ENCODE results near the gene RBKS.

The RBKS gene

GRCh38 chr2:27855476-27855875, 34.7 kb downstream of the RBKS start:
- no peak for DNase-seq
- TF ChIP-seq CTCF (IDR thresholded peaks at IDR 0.05), result no peak

GRCh38 chr2:27854229-27854862, 35.8 kb downstream of the RBKS start:
- peaks cover 0 to 12% (median 0%) of the 10 kb centered on the region in 4 donors for H3K4me1 ChIP-seq
- H3K4me3 ChIP-seq, result no peak overlapping the region
- no peaks in the 10 kb centered on the region for H3K9me3 ChIP-seq
- H3K36me3 ChIP-seq, result no peaks in the 10 kb centered on the region
- no peak overlapping the region for H3K27ac ChIP-seq
- no peaks in the 10 kb centered on the region for H3K27me3 ChIP-seq
- no peak for DNase-seq
- intact Hi-C loops (cut with DNase I; ENCODE audit: low total_unique reads), result no loop called here
- no peak for TF ChIP-seq CTCF (IDR thresholded peaks at IDR 0.05)

More at GRCh38 chr2:27855476-27855875, 34.7 kb downstream of the RBKS start:
- Histone ChIP-seq H3K36me3 (no peaks in the 10 kb centered on the region), H3K4me1 (peaks cover 0 to 12% (median 0%) of the 10 kb centered on the region in 4 donors), H3K27me3 (no peaks in the 10 kb centered on the region), H3K4me3 (no peak overlapping the region), H3K27ac (no peak overlapping the region), H3K9me3 (no peaks in the 10 kb centered on the region)
- intact Hi-C loops (cut with DNase I; ENCODE audit: low total_unique reads), result no loop called here

- TF ChIP-seq CTCF (IDR thresholded peaks at IDR 0.05), result no peak
- Histone ChIP-seq H3K9me3 (no peaks in the 10 kb centered on the region), H3K27ac (no peak overlapping the region), H3K4me1 (peaks cover 0 to 12% (median 0%) of the 10 kb centered on the region in 4 donors), H3K36me3 (no peaks in the 10 kb centered on the region), H3K4me3 (no peak overlapping the region), H3K27me3 (no peaks in the 10 kb centered on the region)
- no peak for DNase-seq
- intact Hi-C loops (cut with DNase I; ENCODE audit: low total_unique reads), result no loop called here
Observed at GRCh38 chr2:27852691-27853090, 37.5 kb downstream of the RBKS start.

- Histone ChIP-seq H3K4me1 (peaks cover 0 to 6% (median 2%) of the 10 kb centered on the region in 4 donors), H3K27ac (no peak overlapping the region), H3K9me3 (no peaks in the 10 kb centered on the region), H3K4me3 (no peak overlapping the region), H3K27me3 (no peaks in the 10 kb centered on the region), H3K36me3 (no peaks in the 10 kb centered on the region)
- intact Hi-C loops (cut with DNase I; ENCODE audit: low total_unique reads), result no loop called here
- no peak for DNase-seq
- no peak for TF ChIP-seq CTCF (IDR thresholded peaks at IDR 0.05)
Observed at GRCh38 chr2:27849558-27850205, 40.5 kb downstream of the RBKS start.

GRCh38 chr2:27847333-27847732, 42.9 kb downstream of the RBKS start:
- no peak overlapping the region for H3K4me3 ChIP-seq
- H3K36me3 ChIP-seq, result no peaks in the 10 kb centered on the region
- no peak for DNase-seq
- H3K4me1 ChIP-seq, result peaks cover 0 to 11% (median 4%) of the 10 kb centered on the region in 4 donors
- no peak overlapping the region for H3K27ac ChIP-seq
- H3K27me3 ChIP-seq, result no peaks in the 10 kb centered on the region
- intact Hi-C loops (cut with DNase I; ENCODE audit: low total_unique reads), result no loop called here
- no peak for TF ChIP-seq CTCF (IDR thresholded peaks at IDR 0.05)
- no peaks in the 10 kb centered on the region for H3K9me3 ChIP-seq

Data from tibial artery (tissue), 4 donors.